ENCODE measurements around the gene ARHGEF25. TPM values are rescaled to one million over a fixed set of nuclear protein-coding genes. Genes with fewer than 3 reads are reported as not detected.

Gene ARHGEF25
- total RNA-seq, 4 donors from 2014 or later: 116 to 140 (median 128) TPM

DNA sequence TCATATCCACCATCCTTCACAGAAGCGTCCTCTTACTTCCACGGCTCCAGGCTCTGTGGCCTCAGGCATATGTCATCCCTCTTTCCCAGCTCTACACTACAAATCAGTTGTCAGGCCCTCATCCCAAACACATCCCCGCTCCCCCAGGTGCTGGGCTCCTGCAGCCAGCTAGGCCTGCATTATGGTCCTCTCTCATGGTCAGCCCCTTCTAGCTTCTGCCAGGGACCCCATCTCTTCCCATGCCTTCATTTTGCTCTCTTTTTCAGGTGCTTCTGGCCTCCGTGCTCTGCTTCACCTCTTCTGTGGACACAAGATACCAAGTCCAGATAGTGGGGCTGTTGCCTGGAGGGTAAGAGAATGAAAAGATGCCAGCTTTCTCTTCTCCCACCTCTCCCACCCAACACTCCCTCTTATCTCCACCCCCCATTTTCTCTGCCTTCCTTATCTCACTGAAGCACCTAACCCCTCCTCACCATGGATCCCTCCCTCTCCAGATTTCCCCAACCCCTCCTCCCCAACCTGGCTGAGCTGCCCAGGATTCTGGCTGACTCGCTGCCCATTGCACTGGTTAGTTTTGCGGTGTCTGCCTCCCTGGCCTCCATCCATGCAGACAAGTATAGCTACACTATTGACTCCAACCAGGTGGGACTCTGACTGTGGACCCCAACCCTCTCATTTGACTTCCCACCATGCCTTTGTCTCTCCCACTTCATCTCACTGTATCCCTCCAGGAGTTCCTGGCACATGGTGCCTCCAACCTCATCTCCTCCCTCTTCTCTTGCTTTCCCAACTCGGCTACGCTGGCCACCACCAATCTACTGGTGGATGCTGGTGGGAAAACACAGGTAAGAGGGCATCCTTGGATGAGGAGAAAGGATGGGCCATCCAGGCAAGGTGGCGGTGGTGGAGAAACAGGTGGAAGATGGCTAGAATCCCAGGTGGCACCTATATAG, 11.3 kb downstream of the ARHGEF25 start:
- peaks cover 47% of the 10 kb centered on the region for H3K27me3 ChIP-seq
- TF ChIP-seq POLR2AphosphoS5 (IDR thresholded peaks at IDR 0.05) (no peak), POLR2A (IDR thresholded peaks at IDR 0.05) (no peak), EP300 (IDR thresholded peaks at IDR 0.05) (no peak)
- TF ChIP-seq, protein P1, sequence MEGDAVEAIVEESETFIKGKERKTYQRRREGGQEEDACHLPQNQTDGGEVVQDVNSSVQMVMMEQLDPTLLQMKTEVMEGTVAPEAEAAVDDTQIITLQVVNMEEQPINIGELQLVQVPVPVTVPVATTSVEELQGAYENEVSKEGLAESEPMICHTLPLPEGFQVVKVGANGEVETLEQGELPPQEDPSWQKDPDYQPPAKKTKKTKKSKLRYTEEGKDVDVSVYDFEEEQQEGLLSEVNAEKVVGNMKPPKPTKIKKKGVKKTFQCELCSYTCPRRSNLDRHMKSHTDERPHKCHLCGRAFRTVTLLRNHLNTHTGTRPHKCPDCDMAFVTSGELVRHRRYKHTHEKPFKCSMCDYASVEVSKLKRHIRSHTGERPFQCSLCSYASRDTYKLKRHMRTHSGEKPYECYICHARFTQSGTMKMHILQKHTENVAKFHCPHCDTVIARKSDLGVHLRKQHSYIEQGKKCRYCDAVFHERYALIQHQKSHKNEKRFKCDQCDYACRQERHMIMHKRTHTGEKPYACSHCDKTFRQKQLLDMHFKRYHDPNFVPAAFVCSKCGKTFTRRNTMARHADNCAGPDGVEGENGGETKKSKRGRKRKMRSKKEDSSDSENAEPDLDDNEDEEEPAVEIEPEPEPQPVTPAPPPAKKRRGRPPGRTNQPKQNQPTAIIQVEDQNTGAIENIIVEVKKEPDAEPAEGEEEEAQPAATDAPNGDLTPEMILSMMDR (IDR thresholded peaks at IDR 0.05): no peak
- peaks cover 0 to 35% of the 10 kb centered on the region in 2 donors for H3K36me3 ChIP-seq
- no peak overlapping the region for H3K27ac ChIP-seq
- 85 to 87% methylated on average over 3 to 9 of the region's 9 CpGs for WGBS, 2 donors (ENCODE audit: low coverage in 1 of 2)
- H3K9me3 ChIP-seq: no peaks in the 10 kb centered on the region
- no peak overlapping the region for H3K4me3 ChIP-seq
- no peak for ATAC-seq
- peaks cover 0 to 38% (median 12%) of the 10 kb centered on the region in 3 donors for H3K4me1 ChIP-seq

DNA sequence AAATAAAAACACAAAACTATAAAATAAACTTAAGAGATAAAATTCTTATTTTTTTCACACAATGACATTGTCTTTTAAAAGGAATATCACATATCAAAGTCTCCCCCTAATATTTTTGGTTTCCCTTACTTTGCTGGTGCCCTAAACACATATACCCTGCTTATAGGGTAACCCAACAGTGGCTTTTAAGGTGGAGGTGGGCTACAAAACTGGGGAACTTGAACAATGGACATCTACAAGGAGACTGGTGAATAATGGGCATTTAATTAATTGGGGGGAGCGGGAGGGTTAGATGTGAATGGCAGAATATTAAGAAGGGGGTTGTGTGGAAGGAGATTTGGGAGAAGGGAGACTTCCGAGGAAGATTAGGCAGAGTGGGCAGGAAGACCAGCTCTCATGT, 12.2 kb downstream of the ARHGEF25 start:
- TF ChIP-seq EP300 (IDR thresholded peaks at IDR 0.05) (no peak), POLR2AphosphoS5 (IDR thresholded peaks at IDR 0.05) (no peak), POLR2A (IDR thresholded peaks at IDR 0.05) (no peak)
- TF ChIP-seq, protein P1 (IDR thresholded peaks at IDR 0.05): no peak
- no peaks in the 10 kb centered on the region for H3K9me3 ChIP-seq
- no peak overlapping the region for H3K4me3 ChIP-seq
- 72 to 100% methylated on average over 2 of the region's 2 CpGs for WGBS, 2 donors (ENCODE audit: low coverage in 1 of 2)
- no peak for ATAC-seq
- peaks cover 0 to 44% (median 12%) of the 10 kb centered on the region in 3 donors for H3K4me1 ChIP-seq
- peaks cover 0 to 29% of the 10 kb centered on the region in 2 donors for H3K36me3 ChIP-seq
- no peak overlapping the region for H3K27ac ChIP-seq
- H3K27me3 ChIP-seq: peaks cover 55% of the 10 kb centered on the region

DNA sequence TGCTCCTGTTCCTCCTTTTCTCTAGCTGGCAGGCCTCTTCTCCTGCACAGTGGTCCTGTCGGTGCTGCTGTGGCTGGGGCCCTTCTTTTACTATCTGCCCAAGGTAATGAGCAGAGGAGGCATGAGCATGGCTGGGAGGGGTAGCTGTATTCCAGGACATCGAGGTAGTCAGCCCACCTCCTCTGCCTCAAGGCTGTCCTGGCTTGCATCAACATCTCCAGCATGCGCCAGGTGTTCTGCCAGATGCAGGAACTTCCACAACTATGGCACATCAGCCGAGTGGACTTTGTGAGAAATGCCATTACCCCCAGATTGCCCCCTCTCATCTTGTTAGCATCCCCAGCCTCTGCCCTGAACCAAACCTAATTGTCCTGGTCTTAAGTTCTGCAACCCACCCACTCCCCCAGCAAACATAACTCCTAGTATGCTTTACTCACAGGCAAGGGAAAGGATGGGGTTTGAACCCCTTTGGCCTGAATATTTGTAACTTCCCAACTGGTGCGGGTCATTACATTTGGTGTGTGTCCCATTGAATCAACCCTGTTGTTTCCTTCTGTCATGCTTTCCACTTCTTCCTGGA, 12.7 kb downstream of the ARHGEF25 start:
- Histone ChIP-seq H3K27ac (no peak overlapping the region), H3K4me1 (peaks cover 0 to 44% (median 12%) of the 10 kb centered on the region in 3 donors), H3K27me3 (peaks cover 58% of the 10 kb centered on the region), H3K4me3 (no peak overlapping the region), H3K9me3 (no peaks in the 10 kb centered on the region), H3K36me3 (peaks cover 0 to 31% of the 10 kb centered on the region in 2 donors)
- ATAC-seq: no peak
- WGBS, 2 donors (ENCODE audit: low coverage in 1 of 2): 65 to 67% methylated on average over 2 of the region's 5 CpGs
- TF ChIP-seq EP300 (IDR thresholded peaks at IDR 0.05) (no peak), POLR2A (IDR thresholded peaks at IDR 0.05) (no peak), POLR2AphosphoS5 (IDR thresholded peaks at IDR 0.05) (no peak)

DNA sequence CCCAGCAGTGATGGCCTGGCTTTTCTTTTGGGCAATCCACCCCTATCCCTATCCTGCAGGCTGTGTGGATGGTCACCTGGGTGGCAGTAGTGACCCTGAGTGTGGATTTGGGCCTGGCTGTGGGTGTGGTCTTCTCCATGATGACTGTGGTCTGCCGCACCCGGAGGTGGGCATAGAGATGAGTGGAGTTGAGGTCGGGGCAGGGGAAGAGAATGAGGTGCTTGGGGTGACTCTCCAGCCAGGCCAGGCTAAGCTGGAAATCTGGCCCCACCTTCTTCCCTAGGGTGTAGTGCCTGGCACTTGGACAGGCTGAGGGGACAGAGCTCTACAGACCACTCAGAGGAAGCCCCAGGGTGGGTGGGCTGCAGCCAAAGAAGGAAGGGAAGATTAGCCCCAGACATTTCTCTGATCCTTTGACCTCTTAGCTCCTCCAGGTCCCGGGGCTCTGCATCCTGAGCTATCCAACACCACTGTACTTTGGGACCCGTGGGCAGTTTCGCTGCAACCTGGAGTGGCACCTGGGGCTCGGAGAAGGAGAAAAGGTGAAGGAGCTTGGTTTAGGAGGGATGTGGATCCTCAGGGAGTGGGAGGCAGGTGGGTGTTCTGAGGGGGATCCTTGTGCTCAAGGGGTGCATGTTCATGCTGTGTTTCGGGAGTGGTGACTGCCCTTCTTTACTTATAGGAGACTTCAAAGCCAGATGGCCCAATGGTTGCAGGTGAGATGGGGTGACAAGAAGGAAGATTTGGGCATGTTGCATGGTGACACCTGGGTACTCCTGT, 13.4 kb downstream of the ARHGEF25 start:
- Histone ChIP-seq H3K9me3 (no peaks in the 10 kb centered on the region), H3K36me3 (peaks cover 0 to 31% of the 10 kb centered on the region in 2 donors), H3K4me3 (no peak overlapping the region), H3K27me3 (peaks cover 58% of the 10 kb centered on the region), H3K4me1 (peaks cover 0 to 41% (median 12%) of the 10 kb centered on the region in 3 donors), H3K27ac (no peak overlapping the region)
- no peak for ATAC-seq
- TF ChIP-seq, protein P1 (IDR thresholded peaks at IDR 0.05): no peak
- TF ChIP-seq POLR2AphosphoS5 (IDR thresholded peaks at IDR 0.05) (no peak), EP300 (IDR thresholded peaks at IDR 0.05) (no peak), POLR2A (IDR thresholded peaks at IDR 0.05) (no peak)
- 73 to 100% methylated on average over 1 to 3 of the region's 8 CpGs for WGBS, 2 donors (ENCODE audit: low coverage in 1 of 2)
